Measurements from ENCODE around the gene RITA1. TPM values are rescaled to one million over a fixed set of nuclear protein-coding genes. Genes with fewer than 3 reads are reported as not detected.

The RITA1 gene
- total RNA-seq, 1 experiment from 2014 or later = 33.6 TPM

- peak overlapping the region; percentile 88 for H3K27ac Mint-ChIP-seq (ENCODE audit: unreplicated experiment)
- H3K4me1 ChIP-seq = peaks cover 7% of the 10 kb centered on the region; the same call in 1 of the 2 replicates
Measured at GRCh38 chr12:113186666-113187325, 1.3 kb downstream of the RITA1 start.

DNA sequence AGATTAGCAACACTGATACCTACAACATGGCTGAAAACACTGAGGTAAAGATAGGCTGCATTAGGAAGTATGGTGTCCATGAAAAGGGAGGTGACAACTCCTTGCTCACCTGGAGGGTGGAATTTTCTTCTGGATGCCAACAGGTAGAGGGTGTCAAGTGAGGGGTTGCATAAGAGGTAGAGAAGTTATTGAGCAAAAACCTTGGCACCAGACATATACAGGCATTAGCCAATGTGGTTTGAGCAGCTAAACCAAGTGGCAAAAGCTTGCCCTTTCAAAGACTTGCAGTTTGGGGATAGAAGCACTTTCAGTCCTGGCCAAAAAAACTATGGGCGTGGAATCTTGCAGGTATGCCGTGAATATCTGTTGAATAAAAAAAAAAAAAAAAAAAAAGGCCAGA, 3.8 kb downstream of the RITA1 start:
- H3K27me3 ChIP-seq (replicated peaks; ENCODE audit: control insufficient read depth, insufficient read depth, low read length) = no peaks in the 10 kb centered on the region
- Mint-ChIP-seq H3K27me3 (ENCODE audit: insufficient read depth, unreplicated experiment) (no peaks in the 10 kb centered on the region), H3K36me3 (ENCODE audit: insufficient read depth, unreplicated experiment) (peaks cover 71% of the 10 kb centered on the region), H3K9me3 (ENCODE audit: unreplicated experiment) (no peaks in the 10 kb centered on the region), H3K4me3 (ENCODE audit: unreplicated experiment) (no peak overlapping the region), H3K4me1 (ENCODE audit: low read depth, unreplicated experiment) (peaks cover 23% of the 10 kb centered on the region), H3K27ac (ENCODE audit: unreplicated experiment) (no peak overlapping the region)
- no peaks in the 10 kb centered on the region for H3K9me3 ChIP-seq
- intact Hi-C loops (cut with micrococcal nuclease; ENCODE audit: unreplicated experiment) = no loop called here
- DNase-seq = no peak
- peaks cover 5% of the 10 kb centered on the region; the same call in 1 of the 2 replicates for H3K36me3 ChIP-seq (ENCODE audit: control insufficient read depth, insufficient read depth, low read length)
- H3K4me1 ChIP-seq = peaks cover 11% of the 10 kb centered on the region
- TF ChIP-seq CTCF (IDR thresholded peaks at IDR 0.05; ENCODE audit: insufficient read depth in 1 of 2, low read depth in 1 of 2, low read length in 1 of 2, severe bottlenecking in 1 of 2, unreplicated experiment in 1 of 2) = no peak
- BruUV-seq (replicated peaks) = no TSS peak
- ChIA-PET POLR2A (no interaction called here), CTCF (no interaction called here)
- no peak overlapping the region for H3K4me3 ChIP-seq (ENCODE audit: low read depth, low read length)

More at GRCh38 chr12:113186666-113187325, 1.3 kb downstream of the RITA1 start:
- Histone ChIP-seq H3K36me3 (ENCODE audit: control insufficient read depth, insufficient read depth, low read length) (peaks cover 4% of the 10 kb centered on the region; the same call in 1 of the 2 replicates), H3K27me3 (replicated peaks; ENCODE audit: control insufficient read depth, insufficient read depth, low read length) (no peaks in the 10 kb centered on the region), H3K4me3 (ENCODE audit: low read depth, low read length) (peak overlapping the region; percentile 93), H3K9me3 (no peaks in the 10 kb centered on the region)
- no peaks in the 10 kb centered on the region for H3K27me3 Mint-ChIP-seq (ENCODE audit: insufficient read depth, unreplicated experiment)
- ChIA-PET POLR2A (no interaction called here), CTCF (no interaction called here)
- no TSS peak for BruUV-seq (replicated peaks)
- peak overlapping the region; percentile 87 for H3K4me3 Mint-ChIP-seq (ENCODE audit: unreplicated experiment)
- no peaks in the 10 kb centered on the region for H3K9me3 Mint-ChIP-seq (ENCODE audit: unreplicated experiment)
- H3K4me1 Mint-ChIP-seq (ENCODE audit: low read depth, unreplicated experiment) = peaks cover 16% of the 10 kb centered on the region
- TF ChIP-seq CTCF (IDR thresholded peaks at IDR 0.05; ENCODE audit: insufficient read depth in 1 of 2, low read depth in 1 of 2, low read length in 1 of 2, severe bottlenecking in 1 of 2, unreplicated experiment in 1 of 2) = no peak
- peaks cover 70% of the 10 kb centered on the region for H3K36me3 Mint-ChIP-seq (ENCODE audit: insufficient read depth, unreplicated experiment)
- intact Hi-C loops (cut with micrococcal nuclease; ENCODE audit: unreplicated experiment) = no loop called here
- DNase-seq = no peak

GRCh38 chr12:113190761-113191160, 5.2 kb downstream of the RITA1 start:
- intact Hi-C loops (cut with micrococcal nuclease; ENCODE audit: unreplicated experiment) = no loop called here
- POLR2A ChIA-PET = interaction anchor here (0.6 to 1.0 kb wide), 2 partner anchors 31 to 144 kb away, joined by 3 to 6 read pairs; partner anchors contain the start of gene SLC8B1
- no peak overlapping the region for H3K4me3 ChIP-seq (ENCODE audit: low read depth, low read length)
- Mint-ChIP-seq H3K36me3 (ENCODE audit: insufficient read depth, unreplicated experiment) (peaks cover 63% of the 10 kb centered on the region), H3K27me3 (ENCODE audit: insufficient read depth, unreplicated experiment) (no peaks in the 10 kb centered on the region), H3K9me3 (ENCODE audit: unreplicated experiment) (no peaks in the 10 kb centered on the region), H3K4me3 (ENCODE audit: unreplicated experiment) (no peak overlapping the region), H3K4me1 (ENCODE audit: low read depth, unreplicated experiment) (peaks cover 23% of the 10 kb centered on the region), H3K27ac (ENCODE audit: unreplicated experiment) (no peak overlapping the region)
- H3K36me3 ChIP-seq (ENCODE audit: control insufficient read depth, insufficient read depth, low read length) = peaks cover 5% of the 10 kb centered on the region; the same call in 1 of the 2 replicates
- H3K4me1 ChIP-seq = peaks cover 11% of the 10 kb centered on the region
- no TSS peak for BruUV-seq (replicated peaks)
- H3K27me3 ChIP-seq (replicated peaks; ENCODE audit: control insufficient read depth, insufficient read depth, low read length) = no peaks in the 10 kb centered on the region
- no peak for TF ChIP-seq CTCF (IDR thresholded peaks at IDR 0.05; ENCODE audit: insufficient read depth in 1 of 2, low read depth in 1 of 2, low read length in 1 of 2, severe bottlenecking in 1 of 2, unreplicated experiment in 1 of 2)
- CTCF ChIA-PET = no interaction called here
- no peaks in the 10 kb centered on the region for H3K9me3 ChIP-seq
- DNase-seq = peak; percentile 67 to 75
